GM15510 (cell line): Measurements from ENCODE around the gene LUZP2.

Experiments used
- POLR2A ChIP-seq: IDR thresholded peaks from 3 replicates; pipeline ENCODE4 v1.6.1; 2011; ENCODE audit warnings: borderline replicate concordance; ENCODE audit not compliant: insufficient read length; ENCODE audit errors: extremely low read depth

LUZP2 gene

DNA sequence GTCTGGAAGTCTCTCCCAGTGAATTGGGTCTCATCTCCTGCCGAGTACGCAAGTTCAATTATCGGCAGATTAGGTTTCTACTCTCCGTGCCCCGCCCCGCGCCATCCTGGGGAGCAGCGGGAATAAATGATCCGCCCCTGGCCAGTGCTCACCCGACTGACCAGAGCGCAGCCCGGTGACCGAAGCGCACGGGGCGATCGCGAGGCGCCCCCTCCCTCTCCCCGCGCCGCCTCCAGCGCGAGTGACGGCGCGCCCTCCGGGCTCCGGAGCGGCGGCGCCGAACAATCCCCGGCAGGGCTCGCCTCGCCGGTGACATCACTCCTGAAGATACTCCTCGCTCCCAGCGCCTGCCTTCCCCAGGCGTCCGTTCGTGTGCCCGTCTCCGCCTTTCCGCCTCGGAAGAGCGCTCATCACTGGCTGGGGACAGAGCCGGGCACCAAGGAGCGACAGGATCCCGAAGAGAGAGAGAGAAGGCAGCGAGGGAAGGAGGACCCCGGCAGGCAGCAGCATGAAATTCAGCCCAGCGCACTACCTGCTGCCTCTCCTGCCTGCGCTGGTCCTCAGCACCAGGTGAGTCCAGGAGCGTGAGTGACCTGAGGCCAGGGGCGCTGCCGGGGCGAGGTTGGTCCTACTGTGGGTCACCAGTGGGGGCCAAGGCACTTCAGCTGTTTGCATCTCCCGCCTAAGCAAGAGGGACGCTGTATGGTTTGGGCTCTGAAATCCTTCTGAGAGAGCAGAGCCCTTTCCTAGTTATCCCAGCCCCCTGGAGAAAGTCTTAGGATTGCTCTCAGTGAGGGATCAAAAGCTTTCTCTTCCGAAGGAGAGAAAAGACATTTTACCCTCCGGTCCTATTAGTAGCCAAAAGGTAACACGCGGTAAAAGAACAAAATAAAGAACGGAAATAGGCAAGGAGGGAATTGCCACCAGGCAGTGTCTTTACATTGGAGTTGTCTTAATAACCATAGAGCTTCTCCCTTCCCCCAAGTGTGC, at the start of gene LUZP2:
Gene LUZP2, plus strand, starts transcription at position 318 of the 990 bp plus-strand sequence.
- no peak for TF ChIP-seq POLR2A

DNA sequence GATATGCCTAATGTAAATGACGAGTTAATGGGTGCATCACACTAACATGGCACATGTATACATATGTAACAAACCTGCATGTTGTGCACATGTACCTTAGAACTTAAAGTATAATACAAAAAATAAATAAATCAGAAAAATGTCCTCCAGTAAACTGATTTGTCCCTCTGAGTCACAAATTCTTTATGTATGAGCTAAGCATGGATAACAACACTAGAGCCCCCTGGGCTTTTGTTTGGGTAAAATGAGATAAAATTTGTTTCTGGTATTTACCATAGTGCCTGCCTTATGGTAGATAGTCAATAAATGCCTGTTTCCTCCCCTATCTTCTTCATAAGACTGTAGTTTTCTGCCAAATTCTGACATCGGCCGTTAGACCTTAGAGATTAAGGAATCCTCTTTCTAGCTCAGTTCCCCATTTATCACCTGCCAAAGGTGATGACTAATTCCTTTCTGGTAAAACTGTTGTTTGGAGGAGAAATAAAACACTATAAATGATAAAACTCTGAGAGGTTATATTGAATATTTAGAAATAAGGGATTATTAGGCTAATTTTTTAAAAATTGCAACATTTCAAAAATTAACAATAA, 43.6 kb upstream of the LUZP2 start:
- no peak for TF ChIP-seq POLR2A

DNA sequence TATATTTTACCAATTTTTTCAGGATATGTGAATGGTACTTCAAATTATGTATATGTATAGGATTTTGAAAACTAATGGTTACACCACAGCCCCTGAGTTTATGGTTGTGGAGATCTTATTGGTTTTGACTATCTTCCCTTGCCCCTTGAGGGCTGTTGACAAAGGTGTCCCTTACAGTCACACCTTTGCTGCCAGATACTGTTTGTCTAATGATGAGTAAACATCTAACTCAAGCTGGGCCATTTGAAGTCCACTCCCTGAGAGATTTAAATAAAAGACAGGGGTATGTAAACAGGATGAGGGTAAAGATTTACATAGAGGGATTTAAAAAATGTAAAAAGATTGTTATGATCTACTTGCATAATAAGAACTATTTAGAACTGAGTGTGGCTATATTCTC, 38.9 kb upstream of the LUZP2 start:
- TF ChIP-seq POLR2A: no peak

DNA sequence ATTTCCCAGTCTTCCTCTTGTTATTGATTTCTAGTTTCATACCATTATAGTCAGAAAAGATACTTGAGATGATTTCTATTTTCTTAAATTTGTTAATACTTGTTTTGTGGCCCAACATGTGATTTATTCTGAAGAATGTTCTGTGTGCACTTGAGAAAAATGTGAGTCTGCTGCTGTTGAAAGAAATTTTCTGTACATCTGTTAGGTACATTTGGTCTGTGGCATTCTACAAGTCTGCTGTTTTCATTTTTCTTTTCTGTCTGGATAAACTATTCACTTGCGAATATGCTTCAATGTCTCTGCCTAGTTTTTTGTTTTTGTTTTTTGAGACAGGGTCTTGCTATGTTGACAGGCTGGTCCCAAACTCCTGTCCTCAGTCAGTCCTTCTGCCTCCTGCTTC, 26.4 kb upstream of the LUZP2 start:
- TF ChIP-seq POLR2A: no peak

DNA sequence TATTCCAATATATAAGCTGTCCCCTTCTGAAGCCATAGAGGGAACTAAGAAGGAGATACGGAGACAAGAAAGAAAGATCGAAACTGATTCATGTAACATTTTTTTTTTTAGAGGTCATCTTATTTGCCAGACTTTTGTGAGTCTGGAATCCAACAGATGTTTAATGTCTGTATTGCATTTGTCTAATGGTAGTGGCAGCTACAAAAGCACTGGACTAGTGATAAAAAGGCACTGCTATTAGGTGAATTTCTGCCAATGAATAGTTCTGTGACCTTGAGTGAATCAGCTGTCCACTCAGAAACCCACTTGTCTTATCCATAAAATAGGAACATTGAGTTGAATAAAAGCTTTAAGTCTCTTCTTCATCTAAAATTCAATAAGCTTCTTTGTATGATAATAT, 25.8 kb upstream of the LUZP2 start:
- TF ChIP-seq POLR2A: no peak

DNA sequence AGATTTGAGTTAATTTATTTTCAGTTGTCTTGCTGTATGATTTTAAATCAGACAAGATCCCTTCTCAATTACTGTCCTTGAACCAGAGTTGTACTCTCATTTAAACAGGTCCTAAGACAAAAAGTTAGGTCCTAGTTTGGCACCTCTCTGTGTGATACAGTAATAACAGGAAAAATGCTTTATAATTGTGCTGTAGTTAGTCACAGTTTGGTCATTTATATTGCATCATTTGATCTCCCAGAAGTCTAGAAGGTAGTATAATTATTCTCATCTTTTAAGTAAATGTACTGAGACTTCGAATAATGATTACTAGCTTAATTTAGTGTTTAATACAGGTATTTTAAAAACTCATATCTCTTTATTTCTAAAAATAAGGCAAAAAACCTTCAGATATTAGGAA, 18.1 kb upstream of the LUZP2 start:
- no peak for TF ChIP-seq POLR2A

DNA sequence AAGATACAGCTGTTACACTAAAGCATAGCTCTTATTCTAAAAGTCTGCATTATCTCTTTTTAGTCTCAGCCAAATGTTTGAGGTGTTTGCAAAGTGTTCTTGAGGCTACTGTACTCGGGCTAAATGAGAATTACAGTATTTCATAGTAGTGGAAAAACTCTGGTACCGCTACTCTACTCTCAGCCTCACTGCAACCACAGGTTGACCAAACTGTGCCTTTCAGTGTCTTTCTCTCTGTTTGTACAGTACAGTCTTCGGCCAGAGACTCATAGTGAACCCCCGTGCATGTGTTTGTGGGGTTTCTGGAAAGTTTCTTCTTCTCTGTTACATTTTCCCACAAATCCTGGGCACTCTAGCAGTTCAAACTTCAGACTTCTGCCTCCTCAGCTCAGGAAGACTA, 7.4 kb upstream of the LUZP2 start:
- TF ChIP-seq POLR2A: no peak

DNA sequence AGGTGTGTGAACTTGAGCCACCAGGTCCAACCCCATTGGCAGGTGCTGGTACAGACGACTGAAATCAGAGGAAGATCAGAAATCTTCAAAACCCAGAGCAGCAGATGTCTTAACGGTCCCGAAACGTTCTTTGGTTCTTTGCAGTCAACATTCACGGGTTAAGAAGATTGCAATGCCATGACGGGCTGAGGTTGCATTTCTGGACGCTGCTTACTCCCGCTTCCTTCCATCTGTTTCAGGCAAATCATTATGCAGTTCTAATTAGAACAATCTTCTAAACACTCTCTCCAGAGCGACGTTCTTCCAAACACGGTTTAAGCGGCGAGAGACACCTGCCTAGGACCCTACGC, 492 bp upstream of the LUZP2 start:
- no peak for TF ChIP-seq POLR2A

DNA sequence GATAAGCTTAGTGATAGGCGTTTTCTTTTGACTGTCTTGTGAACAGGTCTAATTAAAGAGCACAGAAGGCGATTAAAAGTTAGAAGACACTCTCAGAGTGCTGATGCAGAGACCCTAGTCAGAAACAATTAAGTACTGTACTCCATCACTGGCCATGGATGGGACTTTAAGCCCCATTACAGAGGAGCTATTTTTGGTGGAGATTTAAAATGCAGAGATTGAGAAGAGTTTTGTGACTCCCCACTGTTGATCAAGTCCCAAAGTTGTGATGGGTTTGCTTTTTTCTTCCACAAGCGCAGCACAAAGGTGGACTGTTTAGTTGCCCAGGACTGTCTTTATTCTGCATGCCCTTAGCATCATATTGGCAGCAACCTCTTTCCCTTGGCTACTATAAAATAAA, 978 bp downstream of the LUZP2 start:
- no peak for TF ChIP-seq POLR2A

DNA sequence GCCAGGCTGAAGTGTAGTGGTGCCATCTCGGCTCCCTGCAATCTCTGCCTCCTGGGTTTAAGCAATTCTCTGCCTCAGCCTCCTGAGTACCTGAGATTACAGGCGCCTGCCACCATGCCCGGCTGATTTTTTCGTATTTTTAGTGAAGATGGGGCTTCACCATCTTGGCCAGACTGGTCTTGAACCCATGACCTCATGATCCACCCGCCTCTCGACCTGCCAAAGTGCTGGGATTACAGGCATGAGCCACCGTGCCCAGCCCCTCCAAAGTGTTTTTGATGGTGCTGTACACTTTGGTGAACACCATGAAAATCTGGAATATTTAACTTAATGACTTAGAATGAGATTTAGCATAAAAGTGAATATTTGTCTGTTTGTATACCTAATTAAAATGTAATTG, 5.6 kb downstream of the LUZP2 start:
- no peak for TF ChIP-seq POLR2A

DNA sequence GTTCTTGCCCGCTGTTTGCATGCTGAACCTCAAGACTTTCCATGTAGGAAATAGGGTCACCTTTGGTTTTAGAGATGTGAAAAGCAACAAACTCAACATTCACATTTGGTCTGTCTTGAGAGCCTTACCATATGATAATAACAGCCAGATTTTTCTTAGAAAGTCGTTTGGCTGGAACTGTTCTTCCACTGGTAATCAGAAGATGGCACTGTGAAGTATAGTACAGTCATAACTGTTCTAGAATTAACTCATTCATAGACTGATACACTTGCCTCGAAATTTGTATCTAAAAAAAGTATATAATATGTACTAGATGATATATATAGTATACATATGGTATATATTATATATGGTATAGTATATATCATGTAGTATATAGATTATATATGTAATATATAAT, 12.3 kb downstream of the LUZP2 start:
- TF ChIP-seq POLR2A: no peak

DNA sequence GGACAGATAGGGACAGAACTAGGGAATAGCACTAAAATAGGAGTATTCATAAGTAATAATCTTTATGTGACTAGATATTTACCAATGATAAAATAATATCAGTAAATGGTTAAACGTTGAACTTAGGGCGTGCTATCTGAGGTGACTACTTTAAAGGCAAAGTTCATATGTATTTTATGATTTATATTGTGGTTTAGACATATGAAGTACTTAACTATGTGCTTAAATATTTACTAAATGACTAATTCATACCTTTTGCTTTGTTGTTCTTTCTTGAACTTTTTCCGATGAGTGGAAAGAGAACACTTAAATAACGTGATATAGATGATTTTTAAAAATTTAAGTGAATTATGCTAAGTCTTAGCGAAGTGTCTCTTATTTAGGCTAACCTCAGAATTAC, 14.7 kb downstream of the LUZP2 start:
- TF ChIP-seq POLR2A: no peak

DNA sequence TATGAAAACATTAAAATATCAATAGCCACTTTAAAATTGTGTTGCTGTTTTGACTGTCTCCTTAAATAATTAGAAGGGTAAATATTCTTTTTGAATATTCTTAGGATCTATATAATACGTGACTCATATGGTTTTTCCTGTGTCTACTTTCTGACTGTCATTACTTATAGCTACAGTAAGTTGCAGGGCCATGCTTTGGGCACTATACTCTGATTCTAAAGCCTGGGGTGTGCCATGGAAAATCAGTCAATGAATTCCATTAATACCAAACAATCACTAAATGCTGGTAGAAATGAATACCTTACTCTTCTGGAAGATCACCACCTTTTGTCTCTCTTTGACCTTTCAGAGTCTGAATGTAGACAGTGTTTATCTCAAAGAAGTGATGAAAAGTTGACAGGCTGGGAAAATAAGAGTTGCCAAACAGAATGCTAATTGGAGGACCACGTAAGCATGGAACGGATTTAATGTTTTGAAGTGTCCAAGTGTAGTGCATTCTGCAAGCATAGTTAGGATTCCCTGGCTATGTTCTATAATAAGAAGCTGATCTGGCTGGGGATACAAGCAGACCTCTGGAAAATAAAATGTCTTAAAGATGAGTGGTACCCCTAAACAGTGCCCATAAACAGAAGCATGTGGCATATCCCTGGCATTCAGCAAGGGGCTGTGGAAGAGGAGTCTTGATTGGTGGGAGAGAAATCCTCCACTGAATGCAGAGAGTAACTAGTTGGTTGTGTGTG, 16.8 kb downstream of the LUZP2 start:
- no peak for TF ChIP-seq POLR2A

DNA sequence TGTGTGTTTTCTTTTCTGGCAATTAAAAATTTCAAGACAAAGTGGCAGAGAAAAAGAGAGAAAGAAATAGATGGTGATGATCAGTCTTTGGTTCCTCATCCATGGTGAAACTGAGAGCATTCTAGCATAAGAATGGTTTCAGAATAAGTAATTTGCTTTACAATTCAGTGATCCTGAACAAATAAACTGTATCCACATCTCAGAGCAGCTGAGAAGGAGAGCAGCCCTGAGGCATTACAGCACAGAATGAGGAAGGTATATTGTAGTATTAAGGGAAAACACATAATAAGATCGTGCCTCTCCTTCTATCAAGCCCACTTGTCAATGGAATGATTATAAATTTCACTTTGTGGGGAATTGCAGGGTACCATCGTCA, 17.4 kb downstream of the LUZP2 start:
- TF ChIP-seq POLR2A: no peak

DNA sequence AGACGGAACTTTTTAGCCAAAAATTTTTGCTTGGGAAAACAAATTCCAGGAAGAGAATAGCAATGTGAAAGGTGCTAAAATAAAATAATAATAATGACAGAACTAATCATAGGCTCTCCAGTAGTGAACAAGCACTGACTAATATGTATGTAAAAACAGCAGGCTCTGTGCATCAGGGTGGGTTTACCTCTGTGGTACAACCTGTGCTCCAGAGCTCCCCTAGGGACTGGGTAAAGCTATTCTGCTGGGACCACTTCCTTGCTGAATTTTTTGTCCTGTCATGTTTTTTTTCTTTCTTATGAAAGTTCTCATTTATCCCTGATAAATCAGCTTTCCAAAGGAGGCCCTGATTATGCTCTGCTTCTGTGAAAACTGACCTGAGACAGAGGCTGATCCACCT, 18.8 kb downstream of the LUZP2 start:
- no peak for TF ChIP-seq POLR2A

DNA sequence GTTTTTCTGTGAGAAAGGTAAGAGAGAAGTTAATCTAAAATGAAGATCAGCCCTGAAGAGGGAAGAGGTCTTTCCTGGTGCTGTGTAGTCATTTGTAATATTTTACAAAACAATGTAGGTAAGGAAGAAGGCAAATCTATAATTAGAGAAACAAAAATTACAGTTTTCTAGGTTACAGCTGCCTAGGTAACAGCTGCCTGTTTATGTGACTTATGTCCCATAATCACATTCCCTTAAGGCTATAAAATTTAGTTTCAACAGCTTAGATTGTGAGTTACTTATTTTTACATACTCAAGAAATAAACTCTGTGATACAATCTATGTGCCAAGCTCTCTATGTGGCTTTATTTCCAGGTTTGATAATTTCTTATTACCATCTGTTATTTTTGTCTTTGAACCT, 19.8 kb downstream of the LUZP2 start:
- no peak for TF ChIP-seq POLR2A

DNA sequence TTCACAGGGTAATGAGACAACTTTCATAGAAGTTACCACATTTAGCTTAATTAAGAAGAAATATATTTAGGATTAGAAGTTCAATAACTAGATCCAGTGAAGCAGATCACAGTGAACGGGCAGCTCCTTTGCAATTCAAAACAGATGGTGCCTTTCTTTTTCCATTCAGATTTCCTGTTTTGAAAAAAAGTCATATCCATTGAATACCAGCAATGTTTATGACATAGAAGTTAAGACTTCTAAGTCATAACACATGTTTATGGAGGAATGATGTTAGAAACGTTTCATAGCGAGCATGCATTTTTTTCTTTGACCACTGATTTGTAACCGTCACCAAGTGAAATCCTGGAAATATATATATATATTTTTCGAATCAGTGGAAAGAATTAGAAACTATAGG, 24.7 kb downstream of the LUZP2 start:
- TF ChIP-seq POLR2A: no peak

DNA sequence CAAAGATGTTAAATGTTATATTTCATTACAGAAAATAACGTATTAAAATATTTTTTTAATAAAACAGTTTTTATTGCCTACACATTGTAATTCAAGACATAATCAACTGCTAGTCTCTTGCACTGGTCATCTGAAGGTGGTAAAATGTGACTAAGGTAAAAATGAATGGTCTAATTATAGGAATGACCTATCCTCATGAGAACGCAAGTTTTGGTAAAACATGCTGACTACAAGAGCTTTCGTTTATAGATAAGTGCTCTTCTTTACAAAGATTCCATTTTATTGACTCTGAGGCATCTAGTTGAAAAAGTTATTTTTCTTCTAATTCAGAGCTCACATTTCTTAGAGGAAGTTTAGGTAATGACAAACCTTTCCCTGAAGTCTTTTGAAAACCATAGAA, 27.3 kb downstream of the LUZP2 start:
- no peak for TF ChIP-seq POLR2A
